GM23338 (cell line): Measurements from ENCODE around the gene CCNYL1. TPM values are rescaled to one million over a fixed set of nuclear protein-coding genes. Genes with fewer than 3 reads are reported as not detected.

Experiments used
- ATAC-seq: fragments of 200-7000 bp; cut with Tn5 transposase; 3 replicates; pipeline ENCODE4 v1.9.1; 2020
- DNase-seq: peaks from one replicate; pipeline ENCODE4 v3.0.0-alpha.2; 2015; ENCODE audit warnings: low spot score
- H2AFZ ChIP-seq: fragments of 200-600 bp; sonication (generic); 2 replicates; pipeline ENCODE4 v1.8.0; 2016; ENCODE audit warnings: antibody characterized with exemption, mild to moderate bottlenecking, moderate library complexity
- H3F3A ChIP-seq: fragments of 200-600 bp; sonication (generic); replicated peaks from 2 replicates; pipeline ENCODE4 v1.8.0; 2017; ENCODE audit warnings: antibody characterized with exemption, mixed run types, low read depth
- H3K27ac ChIP-seq: fragments of 200-600 bp; sonication (generic); 2 replicates; pipeline ENCODE4 v1.6.1; 2016; ENCODE audit warnings: low read depth
- H3K27me3 ChIP-seq: fragments of 200-600 bp; sonication (generic); 2 replicates; pipeline ENCODE4 v1.8.0; 2016; ENCODE audit warnings: mild to moderate bottlenecking, mixed run types, moderate library complexity; ENCODE audit not compliant: insufficient read depth
- H3K36me3 ChIP-seq: fragments of 200-600 bp; sonication (generic); 2 replicates; pipeline ENCODE4 v1.8.0; 2016; ENCODE audit warnings: mild to moderate bottlenecking; ENCODE audit not compliant: insufficient read depth
- H3K4me1 ChIP-seq: fragments of 200-600 bp; sonication (generic); 2 replicates; pipeline ENCODE4 v1.8.0; 2016; ENCODE audit warnings: mild to moderate bottlenecking, moderate library complexity; ENCODE audit not compliant: insufficient read depth
- H3K4me2 ChIP-seq: fragments of 200-600 bp; sonication (generic); 2 replicates; pipeline ENCODE4 v1.7.1; 2017; ENCODE audit warnings: mixed run types
- H3K4me3 ChIP-seq: fragments of 200-600 bp; sonication (generic); 2 replicates; pipeline ENCODE4 v1.6.1; 2016; ENCODE audit warnings: mixed run types
- H3K79me2 ChIP-seq: fragments of 200-600 bp; sonication (generic); replicated peaks from 2 replicates; pipeline ENCODE4 v1.8.0; 2017; ENCODE audit warnings: mild to moderate bottlenecking; ENCODE audit not compliant: insufficient read depth
- H3K9me2 ChIP-seq: fragments of 200-600 bp; sonication (generic); 2 replicates; pipeline ENCODE4 v1.8.0; 2017; ENCODE audit not compliant: insufficient read depth
- H4K20me1 ChIP-seq: fragments of 200-600 bp; sonication (generic); replicated peaks from 2 replicates; pipeline ENCODE4 v1.8.0; 2017; ENCODE audit warnings: mild to moderate bottlenecking; ENCODE audit not compliant: insufficient read depth
- H3K27ac Mint-ChIP-seq: 2 replicates; pipeline ENCODE4 v1.8.0; 2020; ENCODE audit warnings: inconsistent platforms, mild to moderate bottlenecking, moderate library complexity, mixed read lengths
- H3K27me3 Mint-ChIP-seq: 3 replicates; pipeline ENCODE4 v1.8.0; 2022; ENCODE audit warnings: low read depth, mild to moderate bottlenecking, moderate library complexity, mixed read lengths, inconsistent platforms; ENCODE audit not compliant: insufficient read depth, poor library complexity
- H3K36me3 Mint-ChIP-seq: 3 replicates; pipeline ENCODE4 v1.8.0; 2021; ENCODE audit warnings: low read depth, mild to moderate bottlenecking, inconsistent platforms, moderate library complexity, mixed read lengths
- H3K4me1 Mint-ChIP-seq: 3 replicates; pipeline ENCODE4 v1.8.0; 2020; ENCODE audit warnings: mild to moderate bottlenecking, inconsistent platforms, mixed read lengths
- H3K4me3 Mint-ChIP-seq: 3 replicates; pipeline ENCODE4 v1.8.0; 2021; ENCODE audit warnings: moderate library complexity, mild to moderate bottlenecking, inconsistent platforms, mixed read lengths
- H3K9me3 Mint-ChIP-seq: 3 replicates; pipeline ENCODE4 v1.8.0; 2020; ENCODE audit warnings: moderate library complexity, mild to moderate bottlenecking, inconsistent platforms, mixed read lengths
- CTCF ChIP-seq, 2 experiments: fragments of 200-600 bp in 1 of 2; sonication (generic) in 1 of 2; conservative IDR thresholded peaks; 2 replicates each; pipeline versions ENCODE4 v1.5.1 to v1.6.1; 2016 to 2017; ENCODE audit warnings: antibody characterized with exemption in 2 of 2, low read depth in 2 of 2, mild to moderate bottlenecking in 2 of 2, moderate library complexity in 1 of 2
- ETS1 ChIP-seq: IDR thresholded peaks from 2 replicates; pipeline ENCODE4 v1.6.1; 2016; ENCODE audit warnings: antibody characterized with exemption
- EZH2 ChIP-seq: fragments of 200-600 bp; sonication (generic); IDR thresholded peaks from one replicate; pipeline ENCODE4 v1.8.0; 2017; ENCODE audit warnings: antibody characterized with exemption, mild to moderate bottlenecking, low read depth; ENCODE audit not compliant: unreplicated experiment
- EZH2phosphoT487 ChIP-seq: fragments of 200-600 bp; sonication (generic); IDR thresholded peaks from one replicate; pipeline ENCODE4 v1.8.1; 2018; ENCODE audit warnings: antibody characterized with exemption; ENCODE audit not compliant: unreplicated experiment
- JUNB ChIP-seq: IDR thresholded peaks from one replicate; pipeline ENCODE4 v1.6.1; 2016; ENCODE audit warnings: antibody characterized with exemption; ENCODE audit not compliant: unreplicated experiment
- NANOG ChIP-seq: IDR thresholded peaks from 2 replicates; pipeline ENCODE4 v1.6.1; 2016; ENCODE audit warnings: antibody characterized with exemption, borderline replicate concordance
- STAT1 ChIP-seq: IDR thresholded peaks from one replicate; pipeline ENCODE4 v1.6.1; 2016; ENCODE audit warnings: antibody characterized with exemption; ENCODE audit not compliant: unreplicated experiment
- ZNF114 ChIP-seq: fragments of 250-450 bp; sonication (Bioruptor Pico); IDR thresholded peaks from 2 replicates; pipeline ENCODE4 v1.5.0; 2020; ENCODE audit warnings: mild to moderate bottlenecking, moderate library complexity
- polyA plus RNA-seq: library from polyadenylated mRNA; unstranded; fragments of >200 nt; fragmentation: Nextera tagmentation; extraction: Ambion mirVana; gene quantifications from 2 replicates; pipeline ENCODE4 v1.2.1, GENCODE V29; 2016
- total RNA-seq: library from RNA; depleted of rRNA; stranded (reverse); fragments of >200 nt; shearing (Covaris generic); gene quantifications from 2 replicates; pipeline ENCODE4 v1.2.3, GENCODE V29; 2014

CCNYL1 gene
- total and polyA plus RNA-seq, 2 experiments from 2014 or later, result 19.6 to 32.1 TPM

GRCh38 chr2:207733597-207734240 lies 22.3 kb downstream of the CCNYL1 start (continued):
- no peak for TF ChIP-seq CTCF (conservative IDR thresholded peaks at IDR 0.05; ENCODE audit: low read depth in 2 of 2)

- no peaks in the 10 kb centered on the region; the same call in 1 of the 2 replicates for H3F3A ChIP-seq
- no peaks in the 10 kb centered on the region for H4K20me1 ChIP-seq
- H3K27me3 ChIP-seq, result no peaks in the 10 kb centered on the region
- H3K36me3 ChIP-seq, result peaks cover 11% of the 10 kb centered on the region; the same call in 1 of the 2 replicates
- Mint-ChIP-seq H3K9me3 (no peaks in the 10 kb centered on the region), H3K27ac (no peak overlapping the region), H3K27me3 (no peaks in the 10 kb centered on the region), H3K4me1 (peaks cover 4% of the 10 kb centered on the region; the same call in 2 of the 3 replicates), H3K36me3 (peaks cover 36% of the 10 kb centered on the region), H3K4me3 (no peak overlapping the region)
- no peaks in the 10 kb centered on the region for H3K4me1 ChIP-seq
- no peak for DNase-seq
- no peak for ATAC-seq
- H3K4me3 ChIP-seq, result no peak overlapping the region
- TF ChIP-seq EZH2, result no peak
- TF ChIP-seq CTCF (conservative IDR thresholded peaks at IDR 0.05; ENCODE audit: low read depth in 2 of 2), result peak in 1 of 2 experiments; percentile 26; a peak in 1 of 4 replicates
- no peak overlapping the region for H3K4me2 ChIP-seq
- no peak overlapping the region for H3K27ac ChIP-seq
- H3K79me2 ChIP-seq, result 0 out of 2 replicates have a peak, but pooled peaks cover 10% of the 10 kb centered on the region
- no peak overlapping the region for H2AFZ ChIP-seq
- H3K9me2 ChIP-seq, result no peaks in the 10 kb centered on the region
Measured at GRCh38 chr2:207734264-207734635, 22.8 kb downstream of the CCNYL1 start.

GRCh38 chr2:207734636-207735512 lies 23.4 kb downstream of the CCNYL1 start:
- DNase-seq (no peak), ATAC-seq (no peak)
- Mint-ChIP-seq H3K27ac (no peak overlapping the region), H3K9me3 (no peaks in the 10 kb centered on the region), H3K27me3 (no peaks in the 10 kb centered on the region), H3K4me1 (no peaks in the 10 kb centered on the region), H3K36me3 (peaks cover 31% of the 10 kb centered on the region), H3K4me3 (no peak overlapping the region)
- Histone ChIP-seq H2AFZ (no peak overlapping the region), H3K4me2 (no peak overlapping the region), H3F3A (no peaks in the 10 kb centered on the region; the same call in 1 of the 2 replicates), H3K36me3 (peaks cover 11% of the 10 kb centered on the region; the same call in 1 of the 2 replicates), H3K27ac (no peak overlapping the region), H3K4me3 (no peak overlapping the region), H3K27me3 (no peaks in the 10 kb centered on the region), H3K4me1 (no peaks in the 10 kb centered on the region), H3K79me2 (0 out of 2 replicates have a peak, but pooled peaks cover 10% of the 10 kb centered on the region), H4K20me1 (no peaks in the 10 kb centered on the region), H3K9me2 (no peaks in the 10 kb centered on the region)
- TF ChIP-seq NANOG (no peak), JUNB (no peak), ZNF114 (CRISPR knock-in tag) (no peak), EZH2 (no peak), STAT1 (no peak), ETS1 (no peak), CTCF (conservative IDR thresholded peaks at IDR 0.05; ENCODE audit: low read depth in 2 of 2) (no peak), EZH2phosphoT487 (no peak)
